Neutrophil (primary cell): Measurements from ENCODE around the gene IFT43.

Experiments
- H3K27ac ChIP-seq: fragments of 200-600 bp; sonication (generic); 2 replicates; pipeline ENCODE4 v1.5.1; 2016; ENCODE audit warnings: mild to moderate bottlenecking, moderate library complexity
- H3K27me3 ChIP-seq: fragments of 200-600 bp; sonication (generic); 2 replicates; pipeline ENCODE4 v1.6.0; 2016; ENCODE audit warnings: mild to moderate bottlenecking
- H3K36me3 ChIP-seq: fragments of 200-600 bp; sonication (generic); 2 replicates; pipeline ENCODE4 v1.5.1; 2017
- H3K4me1 ChIP-seq, 2 experiments: fragments of 200-600 bp in 1 of 2; sonication (generic) in 1 of 2; 1 replicate in 1 of 2; 2 replicates in 1 of 2; pipeline versions ENCODE4 v1.5.1 to v1.6.1; 2013 to 2016; ENCODE audit warnings: low read depth in 1 of 2, low read length in 1 of 2, mild to moderate bottlenecking in 1 of 2, moderate library complexity in 1 of 2; ENCODE audit not compliant: control insufficient read depth in 1 of 2, insufficient read depth in 1 of 2
- H3K4me3 ChIP-seq, 2 experiments: fragments of 200-600 bp in 1 of 2; sonication (generic) in 1 of 2; 1 replicate in 1 of 2; 2 replicates in 1 of 2; pipeline ENCODE4 v1.5.1; 2013 to 2016; ENCODE audit warnings: low read depth in 1 of 2, low read length in 1 of 2, mild to moderate bottlenecking in 1 of 2, moderate library complexity in 1 of 2
- H3K9me3 ChIP-seq: fragments of 200-600 bp; sonication (generic); 2 replicates; pipeline ENCODE4 v1.5.1; 2016
- TF ChIP-seq, protein P1 (sequence below): fragments of 200-600 bp; sonication (generic); IDR thresholded peaks from 2 replicates; pipeline ENCODE4 v1.5.1; 2016; ENCODE audit warnings: antibody characterized with exemption

IFT43 gene

DNA sequence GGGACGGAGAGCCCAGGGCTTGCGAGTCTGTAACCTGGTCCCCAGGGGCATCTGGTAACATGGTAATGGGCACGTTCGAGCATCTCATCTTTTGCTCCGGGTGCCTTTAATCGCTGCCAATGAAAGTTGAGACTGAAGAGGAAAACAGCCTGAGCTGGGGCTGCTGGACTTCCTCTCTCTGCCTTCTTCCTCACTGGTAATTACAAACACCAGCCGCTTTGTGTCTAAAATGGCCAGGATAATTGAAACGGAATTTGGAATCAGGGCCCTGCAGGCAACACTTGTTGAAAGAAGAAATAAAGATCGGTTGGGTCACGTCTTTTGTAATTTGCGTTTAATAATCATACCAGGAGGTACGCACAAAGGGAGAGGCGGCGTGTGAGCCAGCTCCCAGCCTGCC, 114.7 kb downstream of the IFT43 start:
- TF ChIP-seq, protein P1, sequence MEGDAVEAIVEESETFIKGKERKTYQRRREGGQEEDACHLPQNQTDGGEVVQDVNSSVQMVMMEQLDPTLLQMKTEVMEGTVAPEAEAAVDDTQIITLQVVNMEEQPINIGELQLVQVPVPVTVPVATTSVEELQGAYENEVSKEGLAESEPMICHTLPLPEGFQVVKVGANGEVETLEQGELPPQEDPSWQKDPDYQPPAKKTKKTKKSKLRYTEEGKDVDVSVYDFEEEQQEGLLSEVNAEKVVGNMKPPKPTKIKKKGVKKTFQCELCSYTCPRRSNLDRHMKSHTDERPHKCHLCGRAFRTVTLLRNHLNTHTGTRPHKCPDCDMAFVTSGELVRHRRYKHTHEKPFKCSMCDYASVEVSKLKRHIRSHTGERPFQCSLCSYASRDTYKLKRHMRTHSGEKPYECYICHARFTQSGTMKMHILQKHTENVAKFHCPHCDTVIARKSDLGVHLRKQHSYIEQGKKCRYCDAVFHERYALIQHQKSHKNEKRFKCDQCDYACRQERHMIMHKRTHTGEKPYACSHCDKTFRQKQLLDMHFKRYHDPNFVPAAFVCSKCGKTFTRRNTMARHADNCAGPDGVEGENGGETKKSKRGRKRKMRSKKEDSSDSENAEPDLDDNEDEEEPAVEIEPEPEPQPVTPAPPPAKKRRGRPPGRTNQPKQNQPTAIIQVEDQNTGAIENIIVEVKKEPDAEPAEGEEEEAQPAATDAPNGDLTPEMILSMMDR: no peak
- no peaks in the 10 kb centered on the region for H3K9me3 ChIP-seq
- H3K36me3 ChIP-seq: no peaks in the 10 kb centered on the region
- H3K4me3 ChIP-seq: no peak overlapping the region
- no peaks in the 10 kb centered on the region for H3K4me1 ChIP-seq
- H3K27ac ChIP-seq: no peak overlapping the region
- H3K27me3 ChIP-seq: no peaks in the 10 kb centered on the region

DNA sequence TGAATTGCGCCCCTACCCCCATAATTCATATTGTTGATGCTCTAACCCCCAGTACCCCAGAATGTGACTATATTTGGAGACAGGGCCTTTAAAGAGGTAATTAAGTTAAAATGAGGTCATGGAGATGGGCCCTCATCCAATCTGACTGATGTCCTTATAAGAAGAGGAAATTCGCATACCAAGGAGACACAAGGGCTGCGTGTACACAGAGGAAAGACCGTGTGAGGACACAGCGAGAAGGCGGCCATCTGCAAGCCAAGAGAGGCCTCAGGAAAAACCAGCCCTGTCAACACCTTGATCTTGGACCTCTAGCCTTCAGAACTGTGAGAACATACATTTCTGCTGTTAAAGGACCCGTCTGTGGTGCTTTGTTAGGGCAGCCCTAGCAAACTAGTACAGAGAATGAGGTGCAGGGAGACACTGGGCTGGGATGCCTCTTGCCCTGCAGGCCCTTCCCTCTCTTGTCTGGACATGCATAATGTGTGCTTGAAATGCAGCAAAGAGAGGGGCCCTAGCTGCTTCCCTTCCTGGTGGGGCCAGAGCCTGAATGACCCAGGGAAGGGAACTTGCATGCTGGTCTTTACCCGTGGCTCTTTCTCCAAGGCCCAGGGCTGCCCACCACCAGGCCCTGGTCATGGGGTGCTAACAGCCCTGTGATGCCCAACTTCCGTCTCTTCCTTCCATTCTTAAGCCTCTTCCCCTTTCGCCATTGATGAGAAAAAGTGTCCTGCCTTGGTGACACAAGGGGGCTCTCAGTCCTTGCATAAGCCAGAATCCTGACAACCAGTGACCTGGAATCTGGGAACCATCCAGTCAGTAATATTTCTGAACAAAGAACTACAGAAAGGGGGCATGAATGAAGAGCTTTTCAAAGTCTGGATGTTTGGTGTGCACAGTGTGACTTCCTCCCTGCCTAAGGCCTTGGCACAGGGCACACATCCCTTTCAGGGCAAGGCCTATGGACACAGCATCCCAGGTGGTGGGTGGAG, 116.1 kb downstream of the IFT43 start:
- no peak overlapping the region for H3K27ac ChIP-seq
- TF ChIP-seq, protein P1: no peak
- H3K4me1 ChIP-seq: no peaks in the 10 kb centered on the region
- H3K27me3 ChIP-seq: no peaks in the 10 kb centered on the region
- H3K9me3 ChIP-seq: no peaks in the 10 kb centered on the region
- no peak overlapping the region for H3K4me3 ChIP-seq
- no peaks in the 10 kb centered on the region for H3K36me3 ChIP-seq

DNA sequence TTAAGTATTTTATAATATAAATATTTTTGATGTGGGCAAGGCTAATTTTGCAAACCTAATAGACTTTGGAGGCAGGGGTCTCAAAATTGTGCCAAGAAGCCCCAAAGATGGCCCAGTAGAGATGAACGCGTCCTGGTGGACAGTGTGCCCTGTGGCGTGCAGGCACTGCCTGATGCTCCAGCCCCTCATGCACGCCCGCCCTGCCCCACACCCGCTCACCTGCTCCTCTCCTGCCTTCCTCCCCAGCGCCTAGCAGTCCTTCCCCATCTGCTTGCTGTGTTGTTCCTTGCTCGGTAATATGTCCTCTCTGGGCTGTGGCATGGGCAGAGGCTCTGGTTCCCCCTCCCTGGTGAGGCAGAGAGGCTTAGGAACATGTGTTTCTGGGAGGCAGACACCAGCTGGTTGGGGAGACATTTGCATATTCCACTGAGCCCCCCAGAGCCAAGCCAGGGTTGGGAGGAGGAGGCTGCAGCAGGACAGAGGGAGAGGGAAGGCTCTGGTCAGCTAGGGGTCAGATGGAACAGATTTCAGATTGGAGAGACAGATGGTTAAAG, 119.3 kb downstream of the IFT43 start:
- H3K27ac ChIP-seq: no peak overlapping the region
- TF ChIP-seq, protein P1: no peak
- H3K36me3 ChIP-seq: no peaks in the 10 kb centered on the region
- H3K9me3 ChIP-seq: no peaks in the 10 kb centered on the region
- H3K27me3 ChIP-seq: no peaks in the 10 kb centered on the region
- H3K4me1 ChIP-seq: no peaks in the 10 kb centered on the region
- no peak overlapping the region for H3K4me3 ChIP-seq

DNA sequence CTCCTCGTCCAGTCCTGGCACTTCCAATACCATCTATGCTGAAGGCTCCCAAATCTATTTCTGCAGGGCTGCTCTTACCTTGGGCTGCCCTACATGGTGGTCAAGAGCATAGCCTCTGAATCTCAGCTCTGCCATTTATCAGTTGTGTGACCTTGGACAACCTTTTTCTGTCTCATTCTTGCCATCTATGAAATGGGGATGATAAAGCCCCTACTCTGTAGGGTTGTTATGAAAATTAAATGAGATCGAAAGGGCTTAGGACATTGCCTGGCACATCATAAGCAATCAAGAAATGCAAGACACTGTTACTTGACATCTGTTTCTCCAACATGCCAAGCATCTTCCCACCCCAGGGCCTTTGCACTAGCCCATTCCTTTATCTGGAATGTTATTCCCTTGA, 120.6 kb downstream of the IFT43 start:
- no peaks in the 10 kb centered on the region for H3K9me3 ChIP-seq
- no peaks in the 10 kb centered on the region for H3K36me3 ChIP-seq
- no peak overlapping the region for H3K4me3 ChIP-seq
- H3K27me3 ChIP-seq: no peaks in the 10 kb centered on the region
- no peak overlapping the region for H3K27ac ChIP-seq
- TF ChIP-seq, protein P1: no peak
- H3K4me1 ChIP-seq: no peaks in the 10 kb centered on the region

DNA sequence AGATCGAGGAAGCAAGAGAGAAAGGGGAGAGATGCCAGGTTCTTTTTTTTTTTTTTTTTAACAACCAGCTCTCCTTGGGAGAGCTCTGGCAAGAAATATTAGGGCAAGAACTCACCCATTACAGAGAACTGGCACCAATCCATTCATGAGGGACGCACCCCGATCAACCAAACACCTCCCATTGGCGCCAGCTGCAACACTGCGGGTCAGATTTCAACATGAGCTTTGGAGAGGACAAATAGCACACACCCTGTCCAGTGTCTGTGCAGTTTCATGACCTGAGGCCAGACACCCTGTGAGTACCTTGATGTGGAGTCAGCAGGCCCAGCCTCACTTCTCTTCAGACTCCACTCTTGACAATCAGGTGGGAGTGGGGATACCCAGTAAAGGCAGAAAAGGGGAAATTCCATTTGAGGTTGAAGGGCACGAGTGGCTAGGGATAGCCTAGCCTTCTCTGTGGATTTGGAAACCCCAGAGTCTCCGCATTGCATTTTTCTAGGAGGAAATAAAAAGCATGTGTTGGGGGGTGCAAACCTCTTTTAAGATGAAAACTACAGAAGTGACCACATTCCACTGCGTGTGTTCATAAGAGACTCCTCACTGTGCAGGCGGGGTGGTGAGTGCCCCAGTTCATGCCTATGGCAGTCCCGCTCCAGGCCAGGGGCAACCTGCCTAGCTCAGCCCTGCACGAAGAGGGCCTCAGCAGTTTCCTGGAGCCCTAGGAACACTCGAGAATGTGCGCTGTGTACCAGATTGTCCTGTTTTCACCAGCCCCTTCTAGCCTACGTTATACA, 123.7 kb downstream of the IFT43 start:
- peaks cover 17% of the 10 kb centered on the region for H3K27me3 ChIP-seq
- no peak overlapping the region for H3K27ac ChIP-seq
- H3K4me1 ChIP-seq: no peaks in the 10 kb centered on the region
- no peaks in the 10 kb centered on the region for H3K9me3 ChIP-seq
- H3K4me3 ChIP-seq: no peak overlapping the region
- no peaks in the 10 kb centered on the region for H3K36me3 ChIP-seq
- TF ChIP-seq, protein P1: no peak
